H9 (cell line): ENCODE results near the gene LRFN2. TPM values are rescaled to one million over a fixed set of nuclear protein-coding genes. Genes with fewer than 3 reads are reported as not detected.

Source experiments
- DNase-seq: peaks from one replicate; pipeline ENCODE4 v3.0.0-alpha.2; 2017
- H2AFZ ChIP-seq: one replicate; pipeline ENCODE4 v1.6.1; 2013; ENCODE audit warnings: mild to moderate bottlenecking, low read length, control low read depth, moderate library complexity
- H2AK5ac ChIP-seq: 2 replicates; pipeline ENCODE4 v1.6.1; 2013; ENCODE audit warnings: low read length, control low read depth, mixed read lengths; ENCODE audit not compliant: insufficient read length
- H2BK120ac ChIP-seq: one replicate; pipeline ENCODE4 v1.6.1; 2013; ENCODE audit warnings: low read depth, mild to moderate bottlenecking, low read length, control low read depth, inconsistent platforms; ENCODE audit not compliant: poor library complexity, severe bottlenecking
- H2BK12ac ChIP-seq: 2 replicates; pipeline ENCODE4 v1.6.1; 2013; ENCODE audit warnings: low read length, control low read depth, mixed read lengths, low read depth; ENCODE audit not compliant: insufficient read length
- H2BK15ac ChIP-seq: 2 replicates; pipeline ENCODE4 v1.6.1; 2013; ENCODE audit warnings: low read depth, low read length, control low read depth
- H2BK20ac ChIP-seq: one replicate; pipeline ENCODE4 v1.6.1; 2013; ENCODE audit warnings: low read depth, mild to moderate bottlenecking, low read length, control low read depth, inconsistent platforms; ENCODE audit not compliant: poor library complexity, severe bottlenecking
- H2BK5ac ChIP-seq: 2 replicates; pipeline ENCODE4 v1.6.1; 2013; ENCODE audit warnings: low read length, control low read depth, mixed read lengths; ENCODE audit not compliant: insufficient read length
- H3K14ac ChIP-seq: 2 replicates; pipeline ENCODE4 v1.6.1; 2013; ENCODE audit warnings: low read length, control low read depth; ENCODE audit not compliant: insufficient read depth
- H3K18ac ChIP-seq: 2 replicates; pipeline ENCODE4 v1.6.1; 2013; ENCODE audit warnings: low read depth, mild to moderate bottlenecking, mixed read lengths, low read length, control low read depth; ENCODE audit not compliant: insufficient read length
- H3K23ac ChIP-seq: 2 replicates; pipeline ENCODE4 v1.6.1; 2013; ENCODE audit warnings: low read length, control low read depth, mixed read lengths, low read depth; ENCODE audit not compliant: insufficient read length
- H3K23me2 ChIP-seq: 2 replicates; pipeline ENCODE4 v1.6.1; 2013; ENCODE audit warnings: low read depth, mild to moderate bottlenecking, mixed read lengths, low read length, control low read depth; ENCODE audit not compliant: insufficient read length, poor library complexity, severe bottlenecking
- H3K27ac ChIP-seq: 2 replicates; pipeline ENCODE4 v1.5.1; 2013; ENCODE audit warnings: low read length, control low read depth, mixed read lengths, low read depth; ENCODE audit not compliant: insufficient read length
- H3K27me3 ChIP-seq: 2 replicates; pipeline ENCODE4 v1.6.1; 2013; ENCODE audit warnings: low read length, control low read depth, inconsistent platforms; ENCODE audit not compliant: insufficient read depth
- H3K4ac ChIP-seq: 2 replicates; pipeline ENCODE4 v1.6.1; 2013; ENCODE audit warnings: low read depth, mild to moderate bottlenecking, control low read depth, inconsistent platforms, low read length, moderate library complexity
- H3K4me1 ChIP-seq: 2 replicates; pipeline ENCODE4 v1.6.1; 2013; ENCODE audit warnings: low read length, control low read depth, inconsistent platforms; ENCODE audit not compliant: insufficient read depth
- H3K4me2 ChIP-seq: 2 replicates; pipeline ENCODE4 v1.6.1; 2013; ENCODE audit warnings: low read length, control low read depth, mixed read lengths; ENCODE audit not compliant: insufficient read length, insufficient read depth
- H3K56ac ChIP-seq: 2 replicates; pipeline ENCODE4 v1.6.1; 2013; ENCODE audit warnings: low read depth, mild to moderate bottlenecking, mixed read lengths, low read length, control low read depth; ENCODE audit not compliant: insufficient read length
- H3K79me1 ChIP-seq: 2 replicates; pipeline ENCODE4 v1.6.1; 2013; ENCODE audit warnings: low read depth, mild to moderate bottlenecking, moderate library complexity, low read length, control low read depth, inconsistent platforms; ENCODE audit not compliant: insufficient read depth, poor library complexity, severe bottlenecking
- H3K79me2 ChIP-seq: 2 replicates; pipeline ENCODE4 v1.6.1; 2013; ENCODE audit warnings: low read length, control low read depth, inconsistent platforms; ENCODE audit not compliant: insufficient read depth
- H3K9ac ChIP-seq: 2 replicates; pipeline ENCODE4 v1.6.1; 2013; ENCODE audit warnings: low read length, control low read depth, mixed read lengths; ENCODE audit not compliant: insufficient read length; ENCODE audit errors: extremely low read depth
- H3K9me3 ChIP-seq: one replicate; pipeline ENCODE4 v1.6.1; 2013; ENCODE audit warnings: low read depth, low read length, inconsistent platforms; ENCODE audit not compliant: control insufficient read depth
- H3T11ph ChIP-seq: one replicate; pipeline ENCODE4 v1.6.1; 2013; ENCODE audit warnings: mild to moderate bottlenecking, low read length, control low read depth, inconsistent platforms
- H4K20me1 ChIP-seq: one replicate; pipeline ENCODE4 v1.6.1; 2013; ENCODE audit not compliant: control insufficient read depth, insufficient read length, insufficient read depth
- H4K5ac ChIP-seq: 2 replicates; pipeline ENCODE4 v1.6.1; 2013; ENCODE audit warnings: low read depth, mild to moderate bottlenecking, mixed read lengths, low read length, control low read depth; ENCODE audit not compliant: insufficient read length
- H4K8ac ChIP-seq: replicated peaks from 2 replicates; pipeline ENCODE4 v1.6.1; 2013; ENCODE audit warnings: low read length, control low read depth, mixed read lengths, low read depth; ENCODE audit not compliant: insufficient read length
- H4K91ac ChIP-seq: 2 replicates; pipeline ENCODE4 v1.6.1; 2013; ENCODE audit warnings: low read depth, mild to moderate bottlenecking, moderate library complexity, mixed read lengths, low read length, control low read depth; ENCODE audit not compliant: insufficient read length
- H3K27ac Mint-ChIP-seq, 3 experiments: 2 replicates in 2 of 3; 3 replicates in 1 of 3; pipeline ENCODE4 v1.8.0; 2020 to 2021; ENCODE audit warnings: mixed read lengths in 3 of 3, mild to moderate bottlenecking in 1 of 3, moderate library complexity in 1 of 3
- H3K27me3 Mint-ChIP-seq: 2 replicates; pipeline ENCODE4 v1.8.0; 2021; ENCODE audit warnings: low read depth, mild to moderate bottlenecking, moderate library complexity, mixed read lengths
- H3K36me3 Mint-ChIP-seq, 3 experiments: 2 replicates in 2 of 3; 3 replicates in 1 of 3; pipeline ENCODE4 v1.8.0; 2020 to 2021; ENCODE audit warnings: low read depth in 3 of 3, mixed read lengths in 3 of 3; ENCODE audit not compliant: insufficient read depth in 1 of 3
- H3K4me1 Mint-ChIP-seq, 2 experiments: 2 replicates each; pipeline ENCODE4 v1.8.0; 2020; ENCODE audit warnings: mixed read lengths in 2 of 2
- H3K4me3 Mint-ChIP-seq, 2 experiments: 2 replicates in 1 of 2; 3 replicates in 1 of 2; pipeline ENCODE4 v1.8.0; 2020 to 2021; ENCODE audit warnings: mild to moderate bottlenecking in 2 of 2, mixed read lengths in 2 of 2, moderate library complexity in 1 of 2
- H3K9me3 Mint-ChIP-seq, 2 experiments: 2 replicates in 1 of 2; 3 replicates in 1 of 2; pipeline ENCODE4 v1.8.0; 2020; ENCODE audit warnings: mild to moderate bottlenecking in 2 of 2, mixed read lengths in 2 of 2, moderate library complexity in 1 of 2
- WGBS: extraction: QIAGEN DNeasy Blood & Tissue Kit; methylation state at CpG from one replicate; pipeline ENCODE4 v1.1.7; 2013; ENCODE audit warnings: missing lambda C conversion rate, low lambda C conversion rate, mixed read lengths; ENCODE audit not compliant: insufficient read length; ENCODE audit errors: extremely low coverage; 5-methylcytosine and 5-hydroxymethylcytosine counted together
- total RNA-seq: library from RNA; stranded (reverse); gene quantifications from 2 replicates; pipeline ENCODE4 v1.2.1, GENCODE V29; 2021
- TF ChIP-seq, protein P1 (sequence below): fragments of 200-600 bp; sonication (generic); conservative IDR thresholded peaks from 3 replicates; pipeline ENCODE4 v1.8.0; 2021; ENCODE audit warnings: antibody characterized with exemption, mild to moderate bottlenecking

LRFN2 gene
- total RNA-seq, 1 experiment from 2014 or later = 0.11 TPM

DNA sequence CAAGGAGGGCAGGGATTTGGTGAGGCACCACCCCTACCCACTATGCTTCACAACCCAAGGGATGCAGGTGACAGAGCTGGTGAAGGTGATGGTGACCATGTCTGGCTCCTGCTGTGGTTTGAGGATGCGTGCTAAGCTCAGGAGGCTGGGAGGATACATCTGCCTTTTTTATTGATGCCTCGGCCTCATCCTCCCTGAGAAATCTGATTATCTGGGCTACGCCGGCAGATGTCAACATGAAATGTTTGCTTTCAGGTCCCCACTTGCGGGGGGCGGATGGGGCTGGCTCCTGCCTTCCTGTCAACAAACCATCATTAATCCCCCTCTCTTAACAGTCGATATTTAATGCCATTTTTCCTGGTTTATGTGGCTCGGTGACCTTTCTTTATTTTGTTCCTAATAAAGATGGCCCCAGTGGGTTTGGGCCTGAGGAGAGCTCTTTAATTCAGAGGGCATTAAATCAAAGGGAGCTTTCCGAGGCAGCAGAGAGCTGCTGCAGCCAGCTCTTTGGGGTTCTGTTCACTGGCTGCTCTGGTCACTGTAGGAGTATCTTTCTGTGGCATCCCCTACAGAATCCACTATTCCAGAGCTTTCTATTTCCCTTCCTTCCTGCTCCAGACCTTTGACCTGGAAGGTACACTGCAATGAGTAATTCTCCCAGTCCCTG, 33.5 kb upstream of the LRFN2 start:
- Histone ChIP-seq H2AK5ac (no peak overlapping the region), H4K8ac (no peak overlapping the region), H2BK12ac (no peak overlapping the region), H2BK15ac (no peak overlapping the region), H3K27me3 (no peaks in the 10 kb centered on the region), H3K23ac (no peak overlapping the region), H3K79me1 (no peaks in the 10 kb centered on the region), H3K79me2 (no peaks in the 10 kb centered on the region), H4K91ac (no peak overlapping the region), H3K9me3 (no peaks in the 10 kb centered on the region), H3K9ac (no peak overlapping the region), H3K14ac (no peak overlapping the region), H3K4me2 (no peak overlapping the region), H3K4ac (no peak overlapping the region), H3K18ac (no peak overlapping the region), H3K23me2 (no peaks in the 10 kb centered on the region), H2BK5ac (no peak overlapping the region), H4K5ac (no peak overlapping the region), H3K27ac (no peak overlapping the region), H4K20me1 (no peaks in the 10 kb centered on the region), H3K4me1 (no peaks in the 10 kb centered on the region), H2BK120ac (no peak overlapping the region), H3K56ac (no peak overlapping the region), H3T11ph (no peak overlapping the region), H2AFZ (no peak overlapping the region), H2BK20ac (no peak overlapping the region)
- H3K27me3 Mint-ChIP-seq = peaks cover 24% of the 10 kb centered on the region
- DNase-seq = no peak
- TF ChIP-seq, protein P1, sequence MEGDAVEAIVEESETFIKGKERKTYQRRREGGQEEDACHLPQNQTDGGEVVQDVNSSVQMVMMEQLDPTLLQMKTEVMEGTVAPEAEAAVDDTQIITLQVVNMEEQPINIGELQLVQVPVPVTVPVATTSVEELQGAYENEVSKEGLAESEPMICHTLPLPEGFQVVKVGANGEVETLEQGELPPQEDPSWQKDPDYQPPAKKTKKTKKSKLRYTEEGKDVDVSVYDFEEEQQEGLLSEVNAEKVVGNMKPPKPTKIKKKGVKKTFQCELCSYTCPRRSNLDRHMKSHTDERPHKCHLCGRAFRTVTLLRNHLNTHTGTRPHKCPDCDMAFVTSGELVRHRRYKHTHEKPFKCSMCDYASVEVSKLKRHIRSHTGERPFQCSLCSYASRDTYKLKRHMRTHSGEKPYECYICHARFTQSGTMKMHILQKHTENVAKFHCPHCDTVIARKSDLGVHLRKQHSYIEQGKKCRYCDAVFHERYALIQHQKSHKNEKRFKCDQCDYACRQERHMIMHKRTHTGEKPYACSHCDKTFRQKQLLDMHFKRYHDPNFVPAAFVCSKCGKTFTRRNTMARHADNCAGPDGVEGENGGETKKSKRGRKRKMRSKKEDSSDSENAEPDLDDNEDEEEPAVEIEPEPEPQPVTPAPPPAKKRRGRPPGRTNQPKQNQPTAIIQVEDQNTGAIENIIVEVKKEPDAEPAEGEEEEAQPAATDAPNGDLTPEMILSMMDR = no peak
- peaks cover 2% of the 10 kb centered on the region in 2 experiments; a peak in 3 of 5 replicates for H3K9me3 Mint-ChIP-seq
- no CpG with 5 or more reads among the region's 9 CpGs for WGBS
- no peak overlapping the region for H3K4me3 Mint-ChIP-seq
- no peak overlapping the region for H3K27ac Mint-ChIP-seq
- no peaks in the 10 kb centered on the region for H3K4me1 Mint-ChIP-seq
- peaks cover 0 to 2% (median under 1%) of the 10 kb centered on the region in 3 experiments; a peak in 2 of 7 replicates for H3K36me3 Mint-ChIP-seq
